Spleen (tissue), 11 donors: ENCODE measurements around the gene TMC1. TPM values are rescaled to one million over a fixed set of nuclear protein-coding genes. Genes with fewer than 3 reads are reported as not detected.

ENCODE experiments used
- DNase-seq: peaks from one replicate; pipeline ENCODE4 v3.0.0-alpha.2; 2020
- H3K27ac ChIP-seq, 8 donors: fragments of 200-600 bp; sonication (generic) in 7 of 8; 1 replicate in 4 of 8; 2 replicates in 4 of 8; pipeline versions ENCODE4 v1.5.0 to v1.8.0; 2016 to 2021; ENCODE audit warnings: inconsistent platforms in 4 of 8, mild to moderate bottlenecking in 4 of 8, moderate library complexity in 1 of 8
- H3K27me3 ChIP-seq, 7 donors: fragments of 200-600 bp; sonication (generic) in 6 of 7; replicated peaks in 1 of 7; 1 replicate in 4 of 7; 2 replicates in 3 of 7; pipeline versions ENCODE4 v1.5.0 to v1.8.0; 2016 to 2021; ENCODE audit warnings: inconsistent platforms in 3 of 7, mild to moderate bottlenecking in 1 of 7
- H3K36me3 ChIP-seq, 6 donors: fragments of 200-600 bp; sonication (generic) in 5 of 6; 1 replicate in 4 of 6; 2 replicates in 2 of 6; pipeline versions ENCODE4 v1.5.0 to v1.8.0; 2016 to 2021; ENCODE audit warnings: inconsistent platforms in 2 of 6
- H3K4me1 ChIP-seq, 6 donors: fragments of 200-600 bp; sonication (generic) in 5 of 6; 1 replicate in 3 of 6; 2 replicates in 3 of 6; pipeline versions ENCODE4 v1.5.0 to v1.8.0; 2016 to 2021; ENCODE audit warnings: inconsistent platforms in 3 of 6
- H3K4me3 ChIP-seq, 8 donors: fragments of 200-600 bp; sonication (generic) in 7 of 8; 1 replicate in 4 of 8; 2 replicates in 4 of 8; pipeline versions ENCODE4 v1.5.0 to v1.8.0; 2016 to 2021; ENCODE audit warnings: inconsistent platforms in 4 of 8, mild to moderate bottlenecking in 4 of 8, moderate library complexity in 2 of 8
- H3K9me3 ChIP-seq, 8 donors: fragments of 200-600 bp; sonication (generic) in 7 of 8; 1 replicate in 4 of 8; 2 replicates in 4 of 8; pipeline versions ENCODE4 v1.5.0 to v1.8.0; 2016 to 2021; ENCODE audit warnings: inconsistent platforms in 4 of 8
- POLR2A ChIP-seq, 3 donors: fragments of 450-650 bp; IDR thresholded peaks; one replicate each; pipeline ENCODE4 v1.5.1; 2017; ENCODE audit warnings: antibody characterized with exemption in 3 of 3, mild to moderate bottlenecking in 1 of 3
- POLR2AphosphoS5 ChIP-seq, 3 donors: sonication (generic); formaldehyde crosslinking; IDR thresholded peaks; one replicate each; pipeline ENCODE4 v1.5.1; 2017; ENCODE audit warnings: antibody characterized with exemption in 3 of 3
- WGBS, 5 donors: extraction: QIAGEN DNeasy Blood & Tissue Kit in 3 of 5; methylation state at CpG; one replicate each; pipeline versions ENCODE4 v1.1.5 to v1.1.7; 2013 to 2018; 5-methylcytosine and 5-hydroxymethylcytosine counted together
- intact Hi-C: fragments of 100-400 bp; cut with DNase I; formaldehyde crosslinking; loops from one replicate; pipeline ENCODE4 v1.15.0; 2023; ENCODE audit warnings: low total_unique reads
- polyA plus RNA-seq, 3 donors: library from polyadenylated mRNA; stranded (reverse); fragments of 200-250 nt; gene quantifications; one replicate each; pipeline ENCODE4 v1.2.1, GENCODE V29; 2013
- total RNA-seq, 7 donors: library from RNA; depleted of rRNA in 3 of 7; stranded (reverse); fragments of >200 nt in 3 of 7; fragmentation: NEBNext Ultra II Directional in 4 of 7; extraction: Animal tissue kit (Norgen Biotek cat#: 25700) in 4 of 7; gene quantifications; one replicate each; pipeline versions ENCODE4 v1.1.0 to v1.2.1, GENCODE V29; 2016 to 2021
- TF ChIP-seq, protein P1 (sequence below), 11 experiments: fragments of 200-600 bp in 7 of 11; fragments of 450-650 bp in 4 of 11; sonication (generic) in 4 of 11; IDR thresholded peaks in 8 of 11; conservative IDR thresholded peaks in 3 of 11; 1 replicate in 7 of 11; 2 replicates in 4 of 11; pipeline versions ENCODE4 v1.4.0 to v1.8.0; 2016 to 2021; ENCODE audit warnings: antibody characterized with exemption in 11 of 11, inconsistent platforms in 4 of 11, mild to moderate bottlenecking in 1 of 11
- donor health status: healthy with polysubstance abuse.
- donor health status: DM: no; HTN: no; CAD: no; lungs with moderate emphysema.
- donor health status: DM: no; HTN: no; CAD: no.
- donor health status: Bipolar disorder and iron deficiency.
- donor health status: healthy.
- donor health status: DM: no; HTN: no; CAD: no.
- donor health status: DM: yes; HTN: yes; CAD: no.

TMC1 gene
- total and polyA plus RNA-seq, 10 donors: 0.04 to 0.16 TPM; not detected in 8

DNA sequence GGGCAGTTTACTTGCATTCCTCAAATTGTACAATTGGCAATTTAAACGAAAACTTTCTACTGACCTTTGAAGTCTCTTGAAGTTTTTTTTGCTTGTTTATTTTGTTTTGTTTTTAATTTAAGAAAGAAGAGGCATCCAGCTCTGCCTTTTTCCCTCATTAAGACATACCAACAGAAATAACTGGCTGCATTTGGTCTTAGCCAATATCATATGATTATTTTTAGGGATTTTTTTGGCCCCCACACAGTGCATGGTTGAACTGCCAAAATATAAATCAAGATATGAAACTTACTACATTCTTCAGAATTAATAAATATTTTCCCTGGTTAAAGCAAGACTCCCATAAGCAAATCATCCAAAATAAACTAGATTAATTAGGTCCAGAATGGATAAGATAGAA is 352.0 kb downstream of the TMC1 start:
- Histone ChIP-seq H3K4me1 (peaks cover 0 to 10% (median 0%) of the 10 kb centered on the region in 6 donors), H3K9me3 (no peaks in the 10 kb centered on the region), H3K27ac (no peak overlapping the region), H3K36me3 (no peaks in the 10 kb centered on the region), H3K4me3 (no peak overlapping the region), H3K27me3 (no peaks in the 10 kb centered on the region)
- WGBS, 5 donors: 60 to 84% (median 75%) methylated on average over 1 of the region's 1 CpG
- intact Hi-C loops: loop anchor here (10.0 kb wide), 1 partner anchor 211 kb away; no protein-coding TSS in a partner anchor
- TF ChIP-seq POLR2A (IDR thresholded peaks at IDR 0.05) (no peak), POLR2AphosphoS5 (IDR thresholded peaks at IDR 0.05) (no peak)
- TF ChIP-seq, protein P1, sequence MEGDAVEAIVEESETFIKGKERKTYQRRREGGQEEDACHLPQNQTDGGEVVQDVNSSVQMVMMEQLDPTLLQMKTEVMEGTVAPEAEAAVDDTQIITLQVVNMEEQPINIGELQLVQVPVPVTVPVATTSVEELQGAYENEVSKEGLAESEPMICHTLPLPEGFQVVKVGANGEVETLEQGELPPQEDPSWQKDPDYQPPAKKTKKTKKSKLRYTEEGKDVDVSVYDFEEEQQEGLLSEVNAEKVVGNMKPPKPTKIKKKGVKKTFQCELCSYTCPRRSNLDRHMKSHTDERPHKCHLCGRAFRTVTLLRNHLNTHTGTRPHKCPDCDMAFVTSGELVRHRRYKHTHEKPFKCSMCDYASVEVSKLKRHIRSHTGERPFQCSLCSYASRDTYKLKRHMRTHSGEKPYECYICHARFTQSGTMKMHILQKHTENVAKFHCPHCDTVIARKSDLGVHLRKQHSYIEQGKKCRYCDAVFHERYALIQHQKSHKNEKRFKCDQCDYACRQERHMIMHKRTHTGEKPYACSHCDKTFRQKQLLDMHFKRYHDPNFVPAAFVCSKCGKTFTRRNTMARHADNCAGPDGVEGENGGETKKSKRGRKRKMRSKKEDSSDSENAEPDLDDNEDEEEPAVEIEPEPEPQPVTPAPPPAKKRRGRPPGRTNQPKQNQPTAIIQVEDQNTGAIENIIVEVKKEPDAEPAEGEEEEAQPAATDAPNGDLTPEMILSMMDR (IDR thresholded peaks at IDR 0.05 in 8 of 11, conservative IDR thresholded peaks at IDR 0.05 in 3 of 11): no peak
- no peak for DNase-seq

DNA sequence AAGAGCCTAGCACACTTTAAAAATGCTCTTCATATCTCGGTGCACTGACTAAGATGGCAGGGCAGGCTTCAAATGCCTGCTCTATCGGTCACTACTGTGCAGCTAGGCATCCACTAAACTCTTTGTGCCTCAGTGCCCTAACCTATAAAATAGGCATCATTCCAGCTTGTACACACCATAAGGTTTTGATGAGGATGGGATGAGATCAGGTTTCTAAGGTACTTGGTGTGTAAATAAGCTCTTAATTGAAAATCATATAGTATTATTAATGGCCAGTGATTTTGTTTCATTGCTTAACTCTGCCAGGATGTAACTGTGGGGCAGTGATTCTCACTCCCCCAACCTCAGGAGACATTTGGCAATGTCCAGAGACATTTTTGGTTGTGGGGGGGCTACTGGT is 352.9 kb downstream of the TMC1 start:
- Histone ChIP-seq H3K27me3 (no peaks in the 10 kb centered on the region), H3K36me3 (no peaks in the 10 kb centered on the region), H3K9me3 (no peaks in the 10 kb centered on the region), H3K27ac (no peak overlapping the region), H3K4me1 (peaks cover 0 to 10% (median 0%) of the 10 kb centered on the region in 6 donors), H3K4me3 (no peak overlapping the region)
- WGBS, 5 donors: 88 to 100% (median 93%) methylated on average over 2 of the region's 2 CpGs
- intact Hi-C loops: loop anchor here (10.0 kb wide), 1 partner anchor 210 kb away; no protein-coding TSS in a partner anchor
- no peak for DNase-seq
- no peak for TF ChIP-seq POLR2A (IDR thresholded peaks at IDR 0.05)

DNA sequence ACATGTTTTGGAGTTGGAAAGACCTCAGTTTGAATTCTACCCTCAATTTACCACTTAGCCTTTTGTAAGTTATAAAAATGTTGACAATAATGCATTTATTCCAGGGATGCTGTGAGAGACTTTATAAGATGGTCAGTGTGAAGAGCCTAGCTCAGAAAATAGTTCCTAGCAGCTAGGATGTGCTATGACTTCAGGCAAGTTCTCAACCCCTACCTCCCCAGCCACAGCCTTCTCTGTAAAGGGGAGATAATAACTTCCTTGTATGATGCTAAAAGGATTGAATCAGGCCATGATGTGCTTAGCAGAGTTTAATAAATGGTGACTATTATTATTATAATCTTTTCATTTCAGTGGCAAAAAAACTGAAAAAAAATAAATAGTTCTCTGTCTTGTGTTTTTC is 353.8 kb downstream of the TMC1 start:
- Histone ChIP-seq H3K4me1 (peaks cover 0 to 10% (median 0%) of the 10 kb centered on the region in 6 donors), H3K9me3 (no peaks in the 10 kb centered on the region), H3K36me3 (no peaks in the 10 kb centered on the region), H3K27me3 (no peaks in the 10 kb centered on the region), H3K4me3 (no peak overlapping the region), H3K27ac (no peak overlapping the region)
- TF ChIP-seq POLR2AphosphoS5 (IDR thresholded peaks at IDR 0.05) (no peak), POLR2A (IDR thresholded peaks at IDR 0.05) (no peak)
- TF ChIP-seq, protein P1 (IDR thresholded peaks at IDR 0.05 in 8 of 11, conservative IDR thresholded peaks at IDR 0.05 in 3 of 11): no peak
- no peak for DNase-seq
- intact Hi-C loops: loop anchor here (10.0 kb wide), 1 partner anchor 210 kb away; no protein-coding TSS in a partner anchor

DNA sequence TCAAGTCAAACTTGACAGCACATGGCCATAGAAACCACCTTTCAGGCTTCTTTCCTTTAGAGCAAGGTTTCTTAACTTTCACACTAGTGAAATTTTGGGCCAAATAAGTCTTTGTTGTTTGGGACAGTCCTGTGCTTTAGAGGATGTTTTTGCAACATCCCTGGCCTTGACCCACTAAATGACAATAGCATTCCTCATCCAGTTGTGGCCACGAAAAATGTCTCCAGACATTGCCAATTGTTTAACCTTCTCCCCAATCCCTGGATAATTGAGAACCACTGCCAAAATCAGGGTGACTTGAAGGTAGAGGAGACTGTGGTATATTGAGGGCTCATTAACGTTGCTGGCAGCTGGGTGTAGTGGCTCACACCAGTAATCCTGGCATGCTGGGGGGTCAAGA is 359.4 kb downstream of the TMC1 start:
- intact Hi-C loops: no loop called here
- no peak for TF ChIP-seq POLR2A (IDR thresholded peaks at IDR 0.05)
- no peak for TF ChIP-seq POLR2AphosphoS5 (IDR thresholded peaks at IDR 0.05)
- 57 to 87% (median 67%) methylated on average over 2 of the region's 2 CpGs for WGBS, 5 donors

DNA sequence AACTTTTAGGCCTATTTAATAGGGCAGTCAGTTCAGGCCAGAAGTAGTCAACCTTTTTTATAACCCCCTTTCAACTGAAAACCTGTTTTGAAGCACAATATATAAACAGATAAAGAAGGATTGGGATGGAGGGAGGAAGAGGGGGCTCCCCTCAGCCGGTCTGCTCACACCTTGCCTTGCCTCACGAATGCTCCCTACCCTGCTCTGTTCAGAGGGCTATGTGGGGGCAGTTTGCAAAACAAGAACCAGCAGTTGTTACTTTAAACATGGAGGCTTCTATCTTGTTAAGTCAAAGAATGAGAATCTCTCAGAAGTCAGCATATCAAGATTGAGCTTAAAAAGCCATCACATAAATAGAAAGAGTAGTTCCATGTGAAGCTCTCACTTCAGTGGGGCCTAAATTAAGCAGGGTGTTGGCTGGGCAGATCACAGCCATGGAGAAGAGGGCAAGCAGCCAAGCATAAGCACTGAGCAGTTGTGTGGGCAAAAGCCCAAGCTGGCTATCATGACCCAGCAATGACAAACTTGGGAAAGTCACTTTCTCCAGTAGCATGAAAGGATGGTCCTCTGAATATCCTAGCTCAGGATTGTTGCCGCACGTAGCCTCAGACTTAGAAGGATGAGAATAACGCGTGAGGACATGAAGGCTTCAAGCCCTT is 360.8 kb downstream of the TMC1 start:
- Histone ChIP-seq H3K9me3 (peaks cover 0 to 6% (median 0%) of the 10 kb centered on the region in 8 donors), H3K4me1 (no peaks in the 10 kb centered on the region), H3K27me3 (no peaks in the 10 kb centered on the region), H3K4me3 (no peak overlapping the region), H3K36me3 (no peaks in the 10 kb centered on the region), H3K27ac (no peak overlapping the region)
- intact Hi-C loops: no loop called here
- no peak for DNase-seq
- TF ChIP-seq, protein P1 (IDR thresholded peaks at IDR 0.05 in 8 of 11, conservative IDR thresholded peaks at IDR 0.05 in 3 of 11): no peak
- TF ChIP-seq POLR2AphosphoS5 (IDR thresholded peaks at IDR 0.05): no peak
- TF ChIP-seq POLR2A (IDR thresholded peaks at IDR 0.05): no peak
- 88 to 98% (median 92%) methylated on average over 6 of the region's 6 CpGs for whole genome bisulfite sequencing, 5 donors

More for the DNA sequence above, 359.4 kb downstream of the TMC1 start:
- no peak for DNase-seq
- H3K4me3 ChIP-seq: no peak overlapping the region
- no peaks in the 10 kb centered on the region for H3K9me3 ChIP-seq
- no peaks in the 10 kb centered on the region for H3K36me3 ChIP-seq
- H3K27me3 ChIP-seq: no peaks in the 10 kb centered on the region
- no peaks in the 10 kb centered on the region for H3K4me1 ChIP-seq
- no peak overlapping the region for H3K27ac ChIP-seq
